Panc1 (cell line): ENCODE results near the gene DOK6. TPM values are rescaled to one million over a fixed set of nuclear protein-coding genes. Genes with fewer than 3 reads are reported as not detected.

Experiments used
- ATAC-seq: fragments of 200-7000 bp; cut with Tn5 transposase; 2 replicates; pipeline ENCODE4 v1.9.1; 2020; ENCODE audit warnings: mild to moderate bottlenecking, moderate library complexity
- BruUV-seq: library from RNA; stranded (reverse); fragments of 400-500 nt; replicated peaks from 2 replicates; lab custom pipeline; 2021; lab: Mats Ljungman, UMichigan
- CTCF ChIA-PET: fragments of 300-600 bp; sonication (Branson Sonifier 250); formaldehyde crosslinking; loops from one replicate; lab custom pipeline; 2022; ENCODE audit warnings: antibody characterized with exemption; lab: Charles Lee
- POLR2A ChIA-PET: fragments of 300-600 bp; sonication (Branson Sonifier 250); formaldehyde crosslinking; loops from one replicate; lab custom pipeline; 2022; ENCODE audit warnings: antibody characterized with exemption; lab: Charles Lee
- DNase-seq: peaks from one replicate; pipeline ENCODE4 v3.0.0-alpha.2; 2010; ENCODE audit warnings: low read depth, low spot score
- H3K27ac ChIP-seq: 2 replicates; pipeline ENCODE4 v1.5.1; 2011; ENCODE audit warnings: mild to moderate bottlenecking, low read length, inconsistent platforms
- H3K27me3 ChIP-seq: fragments of 200-500 bp; sonication (Bioruptor generic); 2 replicates; pipeline ENCODE4 v1.6.0; 2014; ENCODE audit warnings: low read length, inconsistent platforms; ENCODE audit not compliant: control insufficient read depth, insufficient read depth
- H3K36me3 ChIP-seq: fragments of 200-500 bp; sonication (Bioruptor generic); 2 replicates; pipeline ENCODE4 v1.5.1; 2014; ENCODE audit warnings: inconsistent platforms, mild to moderate bottlenecking, low read length, moderate library complexity; ENCODE audit not compliant: control insufficient read depth, insufficient read depth
- H3K4me1 ChIP-seq: 2 replicates; pipeline ENCODE4 v1.5.1; 2011; ENCODE audit warnings: inconsistent platforms, mild to moderate bottlenecking, low read length, moderate library complexity; ENCODE audit not compliant: control insufficient read depth, insufficient read depth
- H3K4me3 ChIP-seq, 2 experiments: 2 replicates each; pipeline ENCODE4 v1.5.1; 2011 to 2012; ENCODE audit warnings: low read depth in 2 of 2, low read length in 2 of 2, mild to moderate bottlenecking in 2 of 2, inconsistent platforms in 1 of 2, moderate library complexity in 1 of 2
- H3K9me3 ChIP-seq: fragments of 200-500 bp; sonication (Bioruptor generic); 2 replicates; pipeline ENCODE4 v1.5.1; 2014; ENCODE audit warnings: low read depth, mild to moderate bottlenecking, inconsistent platforms, low read length, moderate library complexity; ENCODE audit not compliant: control insufficient read depth, insufficient read depth
- CTCF ChIP-seq: fragments of 450-650 bp; IDR thresholded peaks from 2 replicates; pipeline ENCODE4 v1.5.1; 2017; ENCODE audit warnings: mild to moderate bottlenecking
- POLR2AphosphoS5 ChIP-seq: IDR thresholded peaks from 2 replicates; pipeline ENCODE4 v1.6.1; 2012; ENCODE audit warnings: mild to moderate bottlenecking, low read depth, low read length, moderate library complexity
- SIN3A ChIP-seq: IDR thresholded peaks from 2 replicates; pipeline ENCODE4 v1.6.1; 2012; ENCODE audit warnings: low read depth, mild to moderate bottlenecking, low read length, moderate library complexity, borderline replicate concordance; ENCODE audit not compliant: insufficient read depth
- TCF7L2 ChIP-seq: IDR thresholded peaks from 2 replicates; pipeline ENCODE4 v1.6.1; 2011; ENCODE audit warnings: mild to moderate bottlenecking, low read depth, low read length, inconsistent platforms
- in situ Hi-C: cut with HindIII; loops from 2 replicates; pipeline ENCODE4 v1.10.0; 2016; ENCODE audit warnings: low sequenced_read_pairs, low pct_unique_long_range_greater_than_20kb
- intact Hi-C: fragments of 100-400 bp; cut with micrococcal nuclease; formaldehyde crosslinking; loops from one replicate; pipeline ENCODE4 v1.10.0; 2022; ENCODE audit not compliant: unreplicated experiment
- total RNA-seq: library from RNA; stranded (reverse); gene quantifications from one replicate; pipeline ENCODE4 v1.2.1, GENCODE V29; 2021; ENCODE audit not compliant: unreplicated experiment
- TF ChIP-seq, protein P1 (sequence below), 2 experiments: IDR thresholded peaks; 2 replicates each; pipeline ENCODE4 v1.6.1; 2011 to 2012; ENCODE audit warnings: low read depth in 2 of 2, control low read depth in 1 of 2, low read length in 1 of 2, mild to moderate bottlenecking in 1 of 2, moderate library complexity in 1 of 2; ENCODE audit not compliant: insufficient read depth in 1 of 2

The DOK6 gene
- total RNA-seq, 1 experiment from 2014 or later: not detected

DNA sequence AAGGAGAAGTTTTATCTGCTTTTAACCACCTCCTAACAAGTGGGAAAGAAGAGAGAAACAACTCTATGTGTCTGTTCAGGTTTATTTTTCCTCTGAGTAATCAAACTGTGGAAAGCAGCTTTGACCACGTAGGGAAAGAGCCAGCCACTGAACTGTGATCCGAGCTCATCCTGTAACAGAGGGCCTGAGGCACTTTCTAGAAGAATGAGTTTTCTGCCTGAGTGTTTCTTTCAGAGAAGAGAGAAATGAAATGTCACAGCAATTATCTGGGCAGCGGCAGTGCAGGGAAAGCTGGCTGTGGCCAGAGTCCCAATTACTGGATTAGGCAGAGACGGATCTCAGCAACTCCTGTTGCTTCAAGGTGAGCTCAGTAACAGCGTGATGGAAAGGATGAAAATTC is 395.1 kb downstream of the DOK6 start:
- H3K4me3 ChIP-seq: no peak overlapping the region
- no TSS peak for BruUV-seq
- no peaks in the 10 kb centered on the region for H3K36me3 ChIP-seq
- intact Hi-C loops: no loop called here
- H3K27ac ChIP-seq: no peak overlapping the region
- ChIA-PET POLR2A (no interaction called here), CTCF (no interaction called here)
- no peak for TF ChIP-seq CTCF
- TF ChIP-seq POLR2AphosphoS5: no peak
- TF ChIP-seq TCF7L2: no peak
- TF ChIP-seq, protein P1, sequence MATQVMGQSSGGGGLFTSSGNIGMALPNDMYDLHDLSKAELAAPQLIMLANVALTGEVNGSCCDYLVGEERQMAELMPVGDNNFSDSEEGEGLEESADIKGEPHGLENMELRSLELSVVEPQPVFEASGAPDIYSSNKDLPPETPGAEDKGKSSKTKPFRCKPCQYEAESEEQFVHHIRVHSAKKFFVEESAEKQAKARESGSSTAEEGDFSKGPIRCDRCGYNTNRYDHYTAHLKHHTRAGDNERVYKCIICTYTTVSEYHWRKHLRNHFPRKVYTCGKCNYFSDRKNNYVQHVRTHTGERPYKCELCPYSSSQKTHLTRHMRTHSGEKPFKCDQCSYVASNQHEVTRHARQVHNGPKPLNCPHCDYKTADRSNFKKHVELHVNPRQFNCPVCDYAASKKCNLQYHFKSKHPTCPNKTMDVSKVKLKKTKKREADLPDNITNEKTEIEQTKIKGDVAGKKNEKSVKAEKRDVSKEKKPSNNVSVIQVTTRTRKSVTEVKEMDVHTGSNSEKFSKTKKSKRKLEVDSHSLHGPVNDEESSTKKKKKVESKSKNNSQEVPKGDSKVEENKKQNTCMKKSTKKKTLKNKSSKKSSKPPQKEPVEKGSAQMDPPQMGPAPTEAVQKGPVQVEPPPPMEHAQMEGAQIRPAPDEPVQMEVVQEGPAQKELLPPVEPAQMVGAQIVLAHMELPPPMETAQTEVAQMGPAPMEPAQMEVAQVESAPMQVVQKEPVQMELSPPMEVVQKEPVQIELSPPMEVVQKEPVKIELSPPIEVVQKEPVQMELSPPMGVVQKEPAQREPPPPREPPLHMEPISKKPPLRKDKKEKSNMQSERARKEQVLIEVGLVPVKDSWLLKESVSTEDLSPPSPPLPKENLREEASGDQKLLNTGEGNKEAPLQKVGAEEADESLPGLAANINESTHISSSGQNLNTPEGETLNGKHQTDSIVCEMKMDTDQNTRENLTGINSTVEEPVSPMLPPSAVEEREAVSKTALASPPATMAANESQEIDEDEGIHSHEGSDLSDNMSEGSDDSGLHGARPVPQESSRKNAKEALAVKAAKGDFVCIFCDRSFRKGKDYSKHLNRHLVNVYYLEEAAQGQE (IDR thresholded peaks at IDR 0.05; ENCODE audit: insufficient read depth in 1 of 2, low read depth in 2 of 2, low read length in 1 of 2): no peak
- TF ChIP-seq SIN3A: no peak
- ATAC-seq (no peak), DNase-seq (no peak)
- H3K9me3 ChIP-seq: no peaks in the 10 kb centered on the region
- H3K27me3 ChIP-seq: no peaks in the 10 kb centered on the region
- in situ Hi-C loops: no loop called here
- no peaks in the 10 kb centered on the region; the same call in 1 of the 2 replicates for H3K4me1 ChIP-seq

- Histone ChIP-seq H3K4me1 (no peaks in the 10 kb centered on the region), H3K4me3 (no peak overlapping the region), H3K27me3 (no peaks in the 10 kb centered on the region), H3K27ac (no peak overlapping the region), H3K36me3 (no peaks in the 10 kb centered on the region), H3K9me3 (no peaks in the 10 kb centered on the region)
- CTCF ChIA-PET: no interaction called here
- in situ Hi-C loops (no loop called here), intact Hi-C loops (no loop called here)
- no TSS peak for BruUV-seq
- TF ChIP-seq CTCF: no peak
- TF ChIP-seq POLR2AphosphoS5: no peak
- TF ChIP-seq, protein P1 (IDR thresholded peaks at IDR 0.05; ENCODE audit: insufficient read depth in 1 of 2, low read depth in 2 of 2, low read length in 1 of 2): no peak
- TF ChIP-seq TCF7L2: no peak
- no peak for TF ChIP-seq SIN3A
- DNase-seq (no peak), ATAC-seq (no peak)
- POLR2A ChIA-PET: no interaction called here
Measured at GRCh38 chr18:69804776-69805501, 404.3 kb downstream of the DOK6 start.
